ENCODE data around the gene FGF1.

GRCh38 chr5:142715291-142715690, 29.4 kb upstream of the FGF1 start:
- no peak for TF ChIP-seq CTCF (conservative IDR thresholded peaks at IDR 0.05; ENCODE audit: low read length)
- no peak for TF ChIP-seq EZH2phosphoT487 (IDR thresholded peaks at IDR 0.05; ENCODE audit: borderline replicate concordance)

All from Loucy (cell line).